GM18868 (cell line): ENCODE results near the gene QPRT.
"Not testable (repeated sequence)": the region's sequence is repeated elsewhere in the genome, so short reads cannot be mapped to it uniquely, and the experiment has no call there.

ENCODE experiments used
- ATAC-seq: cut with Tn5 transposase; IDR thresholded peaks from one replicate; pipeline ENCODE4 v1.9.1; 2021; ENCODE audit warnings: mild to moderate bottlenecking, moderate library complexity; ENCODE audit not compliant: unreplicated experiment

QPRT gene

GRCh38 chr16:29743827-29744531 is 65.0 kb downstream of the QPRT start:
- no peak for ATAC-seq

- ATAC-seq, result no peak
Measured at GRCh38 chr16:29744541-29745101, 65.6 kb downstream of the QPRT start.

- ATAC-seq, result peak; percentile 42
Measured at GRCh38 chr16:29745121-29745852, 66.3 kb downstream of the QPRT start.

- ATAC-seq, result peak; percentile 84
Measured at GRCh38 chr16:29745853-29746345, 66.9 kb downstream of the QPRT start, which contains the start of gene C16orf54. TSS of gene C16orf54 (minus strand) at chr16:29745990. CDS start at chr16:29744951, 1,039 bp downstream.

- ATAC-seq, result not testable (repeated sequence)
Measured at GRCh38 chr16:29746518-29746917, 67.5 kb downstream of the QPRT start.
